HG03064 (cell line): Measurements from ENCODE around the gene PPFIA2.
"Not testable (repeated sequence)": the region's sequence is repeated elsewhere in the genome, so short reads cannot be mapped to it uniquely, and the experiment has no call there.

Experiments used
- ATAC-seq: cut with Tn5 transposase; IDR thresholded peaks from one replicate; pipeline ENCODE4 v1.9.1; 2021; ENCODE audit warnings: low read depth; ENCODE audit not compliant: unreplicated experiment

Gene PPFIA2

GRCh38 chr12:81222846-81223592 is 536.1 kb downstream of the PPFIA2 start:
- ATAC-seq: no peak

GRCh38 chr12:81221681-81222080 is 537.5 kb downstream of the PPFIA2 start:
- ATAC-seq: no peak

GRCh38 chr12:81216739-81217138 is 542.4 kb downstream of the PPFIA2 start:
- no peak for ATAC-seq

GRCh38 chr12:81212996-81213696 is 546.0 kb downstream of the PPFIA2 start:
- ATAC-seq: no peak

GRCh38 chr12:81211306-81211705 is 547.8 kb downstream of the PPFIA2 start:
- ATAC-seq: no peak

GRCh38 chr12:81209772-81210225 is 549.4 kb downstream of the PPFIA2 start:
- ATAC-seq: not testable (repeated sequence)

- ATAC-seq: no peak
Measured at GRCh38 chr12:81209012-81209411, 550.1 kb downstream of the PPFIA2 start.

- ATAC-seq: no peak
Measured at GRCh38 chr12:81208187-81208911, 550.8 kb downstream of the PPFIA2 start.
